ENCODE data around the gene LSG1. TPM values are rescaled to one million over a fixed set of nuclear protein-coding genes. Genes with fewer than 3 reads are reported as not detected.

Gene LSG1
- total RNA-seq, 1 donor from 2014 or later, result 13.3 TPM

DNA sequence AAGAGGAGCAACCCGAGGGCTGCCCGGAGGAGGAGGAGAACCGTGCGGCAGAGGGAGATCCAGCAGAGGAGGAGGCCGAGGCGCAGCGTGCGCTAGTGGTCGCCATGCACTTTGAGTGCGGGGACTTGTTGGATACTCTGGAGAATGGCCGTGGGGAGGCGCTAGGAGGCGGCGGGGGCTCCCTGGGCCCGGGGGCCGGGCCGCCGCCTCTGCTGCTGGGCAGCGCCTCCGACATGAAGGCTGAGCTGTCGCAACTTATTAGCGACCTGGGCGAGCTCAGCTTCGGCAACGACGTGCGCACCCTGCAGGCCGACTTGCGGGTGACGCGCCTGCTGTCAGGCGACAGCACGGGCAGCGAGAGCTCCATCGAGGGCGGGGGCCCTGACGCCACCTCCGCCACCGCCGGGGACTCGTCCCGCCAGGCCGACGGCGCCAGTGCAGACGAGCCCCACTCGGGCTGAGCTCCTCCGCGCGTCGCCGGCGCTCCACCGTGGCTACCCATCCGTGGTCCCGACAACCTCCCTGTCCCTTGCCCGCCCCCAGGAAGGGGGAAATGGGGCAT is 15.7 kb upstream of the LSG1 start:
- ATAC-seq (peak; percentile 60), DNase-seq (ENCODE audit: low spot score) (peak; percentile 65)

DNA sequence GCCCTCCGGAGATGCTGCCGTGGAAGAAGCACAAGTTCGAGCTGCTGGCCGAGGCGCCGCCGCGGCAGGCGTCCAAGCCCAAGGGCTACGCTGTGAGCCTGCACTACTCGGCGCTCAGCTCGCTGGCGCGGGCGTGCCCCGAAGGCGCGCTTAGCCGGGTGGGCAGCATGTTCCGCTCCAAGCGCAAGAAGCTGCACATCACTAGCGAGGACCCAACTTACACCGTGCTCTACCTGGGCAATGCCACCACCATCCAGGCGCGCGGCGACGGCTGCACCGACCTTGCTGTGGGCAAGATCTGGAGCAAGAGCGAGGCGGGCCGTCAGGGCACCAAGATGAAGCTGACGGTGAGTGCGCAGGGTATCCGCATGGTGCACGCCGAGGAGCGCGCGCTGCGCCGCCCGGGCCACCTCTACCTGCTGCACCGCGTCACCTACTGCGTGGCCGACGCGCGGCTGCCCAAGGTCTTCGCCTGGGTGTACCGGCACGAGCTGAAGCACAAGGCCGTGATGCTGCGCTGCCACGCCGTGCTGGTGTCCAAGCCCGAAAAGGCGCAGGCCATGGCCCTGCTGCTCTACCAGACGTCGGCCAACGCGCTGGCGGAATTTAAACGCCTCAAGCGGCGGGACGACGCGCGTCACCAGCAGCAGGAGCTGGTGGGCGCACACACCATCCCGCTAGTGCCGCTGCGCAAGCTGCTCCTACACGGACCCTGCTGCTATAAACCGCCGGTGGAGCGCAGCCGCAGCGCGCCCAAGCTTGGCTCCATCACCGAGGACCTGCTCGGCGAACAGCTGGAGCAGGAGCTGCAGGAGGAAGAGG is 15.0 kb upstream of the LSG1 start:
- DNase-seq (ENCODE audit: low spot score) (no peak), ATAC-seq (peak; percentile 15)

DNA sequence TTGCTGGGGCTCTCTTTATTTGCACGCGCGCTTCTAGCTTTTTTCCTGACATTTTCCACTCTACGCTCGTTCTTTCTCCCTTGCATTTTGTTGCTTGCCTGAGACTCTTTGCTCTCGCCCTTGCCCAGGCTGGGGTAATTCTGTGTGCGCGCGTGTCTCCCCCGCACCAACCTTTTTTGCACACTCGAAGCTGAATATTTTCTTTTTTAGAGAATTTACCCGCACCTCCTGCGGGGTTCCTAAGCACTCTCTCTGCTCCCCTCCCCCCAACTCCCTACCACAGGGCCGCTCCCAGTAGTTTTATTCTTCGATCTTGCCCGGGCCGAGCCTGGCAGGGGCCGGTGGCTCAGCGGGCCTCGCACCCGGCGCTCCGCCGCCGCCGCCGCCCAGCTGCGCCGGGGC is 14.4 kb upstream of the LSG1 start:
- DNase-seq (ENCODE audit: low spot score) (no peak), ATAC-seq (no peak)

DNA sequence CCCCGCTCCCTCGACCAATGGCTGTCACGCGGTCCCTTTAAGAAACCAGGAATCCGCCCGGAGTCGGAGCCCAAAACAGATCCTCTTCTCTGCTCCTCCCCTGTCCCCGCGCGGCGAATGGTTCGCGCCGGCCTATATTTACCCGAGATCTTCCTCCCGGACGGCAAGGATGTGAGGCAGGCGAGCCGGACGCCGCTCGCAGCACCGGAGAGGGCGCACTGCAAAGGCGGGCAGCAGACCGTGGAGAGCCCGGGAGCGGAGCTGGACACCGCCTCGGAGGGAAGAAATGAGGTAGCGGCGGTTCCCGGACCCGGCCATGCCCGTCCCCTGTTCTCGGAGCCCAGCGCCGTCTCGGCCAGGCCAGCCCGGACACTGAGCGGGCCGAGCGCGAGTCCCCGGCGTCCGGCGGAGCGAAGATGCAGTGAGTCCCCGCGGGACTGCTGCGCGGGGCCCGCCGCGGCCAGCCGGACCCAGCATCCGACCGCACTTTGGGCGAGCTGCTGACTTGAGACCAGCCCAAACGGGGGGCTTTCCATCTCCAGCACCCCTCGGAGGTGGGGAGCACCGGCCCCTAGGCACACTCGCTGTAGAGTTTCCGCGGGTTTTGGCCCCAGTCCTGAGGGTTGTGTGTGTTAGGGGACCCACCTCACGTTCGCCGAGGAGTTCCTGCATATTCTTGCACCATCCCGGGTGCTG is 13.9 kb upstream of the LSG1 start, which contains the start of gene FAM43A:
Gene FAM43A (plus strand): TSS at position 166 of the 696 bp plus-strand sequence. CDS start 944 bp downstream, outside the sequence.
- peak; percentile 87 for DNase-seq (ENCODE audit: low spot score)
- peak; percentile 80 for ATAC-seq

DNA sequence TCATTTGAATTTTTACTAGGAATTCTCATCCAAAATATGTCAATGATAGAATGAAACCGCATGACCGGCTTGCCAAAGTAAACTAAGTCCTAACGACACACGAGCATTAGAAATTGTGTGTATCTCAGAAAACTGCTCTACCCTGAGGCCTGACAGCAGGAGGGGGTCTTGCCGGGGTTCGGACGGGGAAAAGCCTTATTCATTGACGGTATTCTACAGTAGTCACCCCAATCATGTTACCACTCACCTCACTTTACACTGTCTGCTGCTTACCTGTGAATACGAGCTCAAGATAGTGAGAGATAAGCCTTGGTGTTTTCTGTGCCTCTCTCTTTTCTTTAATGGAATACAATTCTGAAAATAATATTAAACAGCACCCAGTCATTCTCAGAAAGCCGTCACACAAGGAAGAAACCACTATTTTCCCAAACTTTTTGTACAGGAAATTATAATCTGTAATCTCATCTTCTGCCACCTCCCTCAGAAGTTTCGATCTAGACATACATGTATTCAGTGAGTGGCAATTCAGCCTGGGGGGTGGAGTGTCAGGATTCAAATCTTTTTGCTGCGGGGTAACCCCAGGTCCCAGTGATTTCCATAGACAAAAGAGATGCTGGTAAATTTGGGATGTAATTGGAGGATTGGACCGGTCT is 13.2 kb upstream of the LSG1 start:
- ATAC-seq (no peak), DNase-seq (ENCODE audit: low spot score) (peak; percentile 4)

DNA sequence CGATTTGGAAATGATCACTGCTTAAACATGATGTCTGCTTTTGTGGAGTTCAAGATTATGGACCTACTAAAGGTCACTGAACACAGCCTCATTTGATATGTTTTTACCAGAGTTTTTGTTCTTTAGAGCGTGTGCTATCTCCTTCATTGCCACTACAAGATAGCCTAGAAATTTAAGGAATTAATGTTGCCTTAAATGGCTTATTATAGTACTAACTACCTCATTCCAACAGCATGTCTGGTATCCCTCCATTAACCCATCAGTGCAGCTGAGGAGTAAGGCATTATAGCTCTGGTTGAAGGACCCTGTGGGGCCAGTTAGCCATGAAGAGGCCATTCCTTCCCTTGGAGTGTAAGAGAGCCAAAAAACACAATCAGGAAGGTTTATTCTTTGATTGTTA is 11.4 kb upstream of the LSG1 start:
- ATAC-seq, result no peak
- no peak for DNase-seq (ENCODE audit: low spot score)

DNA sequence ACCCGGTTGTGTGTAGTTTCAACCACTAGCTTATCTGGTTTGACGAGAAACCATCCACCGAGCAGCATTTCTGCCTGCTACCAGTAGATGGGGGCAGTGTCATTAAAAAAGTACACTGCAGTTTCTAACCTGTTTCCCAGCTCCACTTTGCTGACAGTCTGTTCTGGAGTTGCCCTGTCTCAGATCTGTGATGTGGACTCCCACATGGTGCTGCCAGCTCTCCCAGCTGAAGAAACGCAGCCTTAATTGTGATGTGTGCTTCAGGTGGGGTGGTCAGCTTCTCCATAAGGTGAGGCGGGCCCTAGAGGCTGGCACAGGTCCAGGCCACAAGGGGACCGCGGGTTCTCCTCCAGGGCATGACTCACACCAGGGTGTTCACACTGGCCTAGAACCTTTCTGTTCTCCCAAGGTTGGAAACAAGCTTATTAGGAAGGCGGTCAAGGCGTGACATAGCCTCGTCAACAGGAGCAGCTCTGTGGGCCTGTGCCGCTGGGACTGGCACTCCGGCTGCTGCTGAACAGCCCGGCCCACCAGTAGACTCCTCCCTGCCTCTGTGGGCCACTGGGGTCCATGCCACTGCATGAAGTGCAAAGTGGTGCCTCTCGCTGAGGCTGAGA is 10.8 kb upstream of the LSG1 start:
- DNase-seq (ENCODE audit: low spot score) (peak; percentile 68), ATAC-seq (peak; percentile 84)

DNA sequence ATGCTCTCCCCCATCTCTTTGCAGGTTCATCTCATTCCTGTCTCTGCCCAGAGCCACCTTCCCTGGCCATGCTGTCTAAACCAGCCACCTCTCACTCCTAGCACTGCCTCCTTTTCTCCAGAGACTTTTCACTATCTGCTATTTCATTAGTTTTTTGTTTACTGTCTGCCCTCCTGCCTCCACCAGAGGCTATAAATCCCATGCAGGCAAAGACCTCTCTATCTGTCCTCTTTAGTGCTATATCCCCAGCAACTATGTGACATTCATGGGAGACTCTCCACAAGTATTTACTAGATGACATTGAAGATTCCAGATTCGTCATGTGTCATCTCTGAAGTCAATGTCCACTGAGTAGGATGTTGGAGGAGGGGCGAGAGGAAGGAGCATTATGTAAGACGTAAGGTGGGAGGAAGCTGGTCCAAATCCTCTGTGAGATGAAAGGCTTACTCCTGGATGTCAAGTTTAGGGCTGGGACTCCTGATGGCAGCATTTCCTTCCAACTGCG is 10.2 kb upstream of the LSG1 start:
- ATAC-seq (no peak), DNase-seq (ENCODE audit: low spot score) (no peak)

DNA sequence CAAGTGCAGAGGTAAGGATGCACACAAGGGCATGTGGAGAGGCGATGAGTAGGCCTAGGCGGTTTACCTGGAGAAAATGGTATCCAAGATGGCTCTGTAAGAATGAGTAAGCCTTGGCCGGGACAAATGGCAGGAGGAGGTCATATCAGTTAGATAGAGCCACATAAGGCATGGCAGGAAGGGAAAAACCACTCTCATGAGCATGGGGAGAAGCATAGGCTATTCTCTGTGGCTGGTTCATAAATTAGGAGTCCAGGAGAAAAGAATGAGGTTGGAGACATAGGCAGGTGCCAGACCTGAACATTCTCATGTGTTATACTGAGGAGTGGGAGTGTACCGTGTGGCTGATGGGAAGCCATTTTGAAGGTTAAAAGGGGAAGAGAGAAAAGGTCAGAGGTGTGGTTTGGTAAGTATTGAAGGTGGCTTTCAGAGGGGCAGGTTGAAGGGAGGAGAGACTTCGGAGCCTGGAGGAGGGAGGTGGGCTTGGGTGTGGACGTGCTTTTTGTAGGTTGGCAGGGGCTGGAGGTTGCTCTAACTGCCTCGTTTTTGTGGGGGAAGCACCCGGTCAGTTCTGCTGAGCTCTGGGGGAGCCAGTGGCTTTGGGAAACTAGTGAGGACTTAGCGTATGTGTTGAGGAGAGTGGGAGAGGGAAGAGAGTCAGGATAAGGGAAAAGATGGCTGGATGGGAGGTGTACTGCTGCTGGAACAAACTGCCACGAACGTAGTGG is 9.1 kb upstream of the LSG1 start:
- DNase-seq (ENCODE audit: low spot score) (no peak), ATAC-seq (no peak)

DNA sequence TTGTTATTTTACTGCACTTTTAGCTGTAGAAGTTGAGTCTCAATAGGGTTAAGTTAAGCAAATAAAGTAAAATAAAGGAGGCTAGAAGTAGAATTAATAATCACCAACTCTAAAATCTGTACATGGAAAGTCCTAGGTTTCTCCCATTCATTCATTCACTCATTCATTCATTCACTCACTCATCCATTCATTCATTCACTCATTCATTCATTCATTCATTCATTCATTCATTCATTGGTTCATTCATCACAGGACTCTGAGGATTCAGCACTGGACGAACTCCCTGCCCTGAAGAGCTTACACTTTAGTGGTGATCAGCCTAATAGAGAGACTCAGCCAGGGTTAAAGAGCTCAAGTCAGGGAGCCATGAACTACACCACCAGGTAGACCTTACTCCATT is 4.5 kb upstream of the LSG1 start:
- ATAC-seq (no peak), DNase-seq (ENCODE audit: low spot score) (no peak)

DNA sequence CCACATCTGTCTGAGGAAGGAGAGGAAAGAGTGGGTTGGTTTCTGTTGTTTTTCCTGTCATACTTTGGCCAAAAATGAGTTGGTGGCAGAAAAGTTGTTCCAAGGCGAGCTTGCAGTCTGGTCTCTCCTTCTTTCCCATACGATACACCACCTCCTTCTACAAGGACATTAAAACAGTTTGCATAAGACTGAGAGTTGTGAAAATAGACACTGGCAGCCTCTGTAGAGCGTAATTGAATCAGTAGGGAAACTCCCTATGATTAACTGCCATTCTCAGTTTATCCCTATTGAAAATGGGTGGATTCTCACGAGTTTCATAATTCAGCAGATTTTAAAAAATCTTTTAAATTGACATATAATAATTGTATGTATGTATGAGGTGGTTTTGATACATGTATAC is 3.7 kb upstream of the LSG1 start:
- ATAC-seq (no peak), DNase-seq (ENCODE audit: low spot score) (no peak)

DNA sequence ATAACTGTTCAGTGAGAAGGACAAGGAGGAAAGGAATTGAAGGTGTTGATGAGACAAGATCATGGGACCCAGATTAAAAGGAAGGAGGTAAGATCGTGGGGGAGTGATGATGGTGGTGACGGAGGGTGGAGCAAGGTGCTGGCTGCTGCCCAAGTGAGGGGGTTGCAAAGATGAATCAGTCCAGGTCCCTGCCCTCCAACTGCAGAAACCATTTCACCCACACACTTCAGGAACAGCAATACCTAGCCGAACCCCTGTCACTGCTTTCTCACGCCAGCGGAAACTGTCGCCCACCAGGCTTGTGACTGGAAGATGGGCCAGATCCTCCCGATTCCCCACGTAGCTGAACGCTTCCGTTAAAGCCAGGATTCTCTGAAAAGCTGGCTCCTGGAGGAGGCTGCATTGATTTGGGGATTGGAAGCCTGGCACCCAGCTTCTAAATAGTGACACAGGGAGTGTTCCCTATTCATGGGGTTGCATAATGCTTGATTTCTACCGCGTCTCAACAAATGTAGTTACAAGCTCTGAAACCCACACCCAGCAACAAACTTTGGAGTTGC is 3.2 kb upstream of the LSG1 start:
- ATAC-seq, result no peak

DNA sequence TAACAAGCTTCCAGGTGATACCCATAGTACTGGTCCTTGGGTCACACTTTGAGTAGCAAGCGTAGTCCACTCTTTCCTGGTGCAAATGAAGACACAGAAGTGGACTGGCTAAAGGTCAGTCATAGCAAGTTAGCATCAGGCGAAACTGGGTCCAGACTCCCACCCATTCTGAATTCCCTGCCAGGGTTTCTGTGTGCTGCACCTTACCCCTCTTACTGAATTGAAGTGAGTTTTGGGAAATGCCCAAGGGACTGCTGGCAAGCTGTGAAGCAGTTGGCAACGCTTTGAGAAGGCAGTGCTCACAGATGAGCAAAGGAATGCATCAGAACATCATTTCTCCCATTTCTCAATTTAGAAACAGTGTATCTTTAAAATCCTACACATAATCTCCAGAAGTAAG is 1.8 kb upstream of the LSG1 start:
- DNase-seq (ENCODE audit: low spot score) (peak; percentile 55), ATAC-seq (peak; percentile 28)

More for the DNA sequence above, 3.2 kb upstream of the LSG1 start:
- DNase-seq (ENCODE audit: low spot score), result no peak

DNA sequence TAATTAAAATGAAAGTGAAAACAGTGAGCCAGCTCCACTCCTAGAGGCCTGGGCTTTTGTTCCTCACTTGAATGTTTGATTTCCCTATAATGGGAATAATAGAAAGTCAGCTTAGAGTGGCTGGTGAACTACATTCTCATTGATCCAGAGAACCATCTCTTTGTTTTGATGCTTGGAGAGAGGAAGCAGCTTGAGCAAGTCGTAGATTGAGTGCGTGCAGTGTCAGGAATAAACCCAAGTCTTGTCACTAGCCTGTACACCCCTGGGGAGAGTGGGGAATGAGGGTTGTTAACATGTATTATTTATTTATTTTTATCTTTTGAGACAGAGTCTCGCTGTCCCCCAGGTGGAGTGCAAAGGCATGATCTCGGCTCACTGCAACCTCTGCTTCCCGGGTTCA is 885 bp upstream of the LSG1 start:
- DNase-seq (ENCODE audit: low spot score), result no peak
- ATAC-seq, result no peak

DNA sequence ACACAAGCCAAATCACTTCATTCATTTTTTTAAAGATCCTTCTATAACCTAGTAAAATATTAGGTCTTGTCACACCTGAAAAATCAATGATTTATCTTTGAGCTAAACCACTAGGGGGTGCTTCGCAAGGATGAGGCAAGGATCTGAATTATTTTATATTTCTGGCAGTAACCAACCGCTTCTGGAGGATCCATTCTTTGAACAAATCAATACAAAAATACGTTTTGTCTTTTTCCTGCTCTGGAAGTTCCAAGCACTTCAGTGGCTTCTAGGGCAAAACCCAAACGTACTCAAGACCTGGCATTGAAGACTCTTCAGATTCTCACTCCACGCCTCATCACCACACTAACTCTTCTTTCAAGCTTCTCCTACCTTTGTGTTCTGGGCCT is 486 bp downstream of the LSG1 start:
- DNase-seq (ENCODE audit: low spot score) (no peak), ATAC-seq (peak; percentile 46)

DNA sequence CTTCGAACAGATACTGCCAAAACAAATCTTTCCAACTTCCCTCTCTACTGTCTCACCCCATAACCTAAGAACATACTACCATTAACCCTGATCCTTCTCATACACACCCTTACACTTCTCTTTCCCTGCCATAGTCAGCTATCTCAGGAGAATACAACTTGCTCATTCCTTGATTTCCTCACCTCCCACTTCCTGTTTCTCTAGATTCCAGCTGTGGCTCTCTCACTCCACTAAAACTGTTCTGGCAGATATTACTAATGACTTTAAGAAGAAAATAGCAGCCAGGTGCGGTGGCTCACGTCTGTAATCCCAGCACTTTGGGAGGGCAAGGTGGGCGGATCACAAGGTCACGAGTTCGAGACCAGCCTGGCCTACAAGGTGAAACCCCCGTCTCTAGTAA is 4.6 kb downstream of the LSG1 start:
- no peak for ATAC-seq
- no peak for DNase-seq (ENCODE audit: low spot score)

DNA sequence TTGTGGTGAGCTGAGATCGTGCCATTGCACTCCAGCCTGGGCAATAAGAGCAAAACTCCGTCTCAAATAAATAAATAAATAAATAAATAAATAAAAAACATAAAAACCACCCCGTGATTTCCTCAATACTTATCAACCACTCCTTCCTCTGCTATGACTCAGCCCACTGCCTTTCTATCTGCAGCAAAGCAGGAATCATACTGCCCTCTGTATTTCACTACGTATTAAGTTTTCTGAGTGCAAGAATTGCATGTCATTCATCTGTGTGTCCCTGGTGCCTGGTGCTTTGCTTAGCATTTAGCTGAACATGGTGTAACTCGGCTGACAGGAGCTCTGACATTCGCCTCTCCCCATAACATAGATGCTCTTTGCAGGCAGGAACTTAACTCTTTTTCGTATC is 7.1 kb downstream of the LSG1 start:
- DNase-seq (ENCODE audit: low spot score) (no peak), ATAC-seq (peak; percentile 62)

DNA sequence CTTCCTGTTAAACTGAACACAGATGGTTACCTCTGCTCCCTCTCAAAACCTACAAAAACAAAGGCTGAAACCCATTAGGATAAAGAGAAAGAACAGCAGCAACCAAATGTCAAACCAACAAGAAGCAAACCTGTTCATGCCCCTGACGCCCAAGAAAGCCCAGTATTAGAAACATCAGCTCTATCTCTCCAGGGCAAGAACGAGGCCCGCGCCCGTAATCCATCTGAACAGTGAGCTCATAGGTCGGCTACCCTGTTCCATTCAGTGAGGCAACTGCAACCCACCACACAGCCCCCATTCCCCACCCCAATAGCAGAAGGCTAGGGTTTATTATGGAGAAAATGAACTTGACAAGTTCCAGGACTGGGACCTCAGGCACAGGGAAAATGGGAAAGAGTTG is 10.0 kb downstream of the LSG1 start:
- no peak for ATAC-seq
- no peak for DNase-seq (ENCODE audit: low spot score)

DNA sequence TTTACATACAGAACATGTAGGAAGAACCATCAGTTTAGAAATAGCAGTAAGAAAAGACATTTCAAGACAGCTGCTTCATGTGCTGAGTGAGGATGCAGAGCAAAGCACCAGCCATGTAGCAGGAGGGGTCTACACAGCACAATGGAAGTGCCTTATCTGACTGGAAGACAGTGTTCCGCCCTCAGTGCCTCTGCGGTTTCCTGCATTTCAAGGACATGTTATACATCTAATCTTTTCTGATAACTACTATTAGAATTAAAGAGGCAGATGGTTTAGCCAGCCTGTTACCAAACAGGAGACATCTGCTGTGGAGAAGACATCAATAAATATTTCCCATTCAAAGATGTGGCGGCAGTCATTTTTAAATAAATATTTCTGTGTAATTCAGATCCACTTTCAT is 10.6 kb downstream of the LSG1 start:
- peak; percentile 62 for ATAC-seq
- no peak for DNase-seq (ENCODE audit: low spot score)

DNA sequence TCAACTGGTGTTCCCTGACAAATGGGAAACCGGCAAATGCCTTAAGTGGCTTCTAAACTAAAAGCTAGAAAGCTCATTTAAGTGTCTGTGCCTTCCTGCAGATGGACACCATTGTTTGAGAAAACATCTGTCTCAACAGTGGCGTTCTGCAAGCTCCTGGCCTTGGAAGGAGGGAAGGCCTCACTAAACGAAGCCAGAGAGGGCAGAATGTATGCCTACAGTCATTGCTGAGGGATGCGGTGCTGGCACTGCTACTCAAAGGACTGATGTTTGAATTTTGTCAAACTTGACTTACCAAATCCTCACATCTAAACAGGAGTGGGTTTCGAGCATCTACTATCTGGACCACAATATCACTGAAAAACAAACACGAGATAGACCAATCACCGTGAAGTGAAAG is 12.2 kb downstream of the LSG1 start:
- DNase-seq (ENCODE audit: low spot score), result no peak
- ATAC-seq, result no peak

Data from left lobe of liver (tissue), 2 donors.